IMR-90 (cell line): ENCODE results near the gene BTRC. TPM values are rescaled to one million over a fixed set of nuclear protein-coding genes. Genes with fewer than 3 reads are reported as not detected.

Source experiments
- ATAC-seq: fragments of 200-7000 bp; cut with Tn5 transposase; 2 replicates; pipeline ENCODE4 v1.9.1; 2020; ENCODE audit warnings: low read depth, mild to moderate bottlenecking, moderate library complexity
- BruUV-seq: library from RNA; stranded (reverse); fragments of 400-500 nt; replicated peaks from 2 replicates; lab custom pipeline; 2021; lab: Mats Ljungman, UMichigan
- CTCF ChIA-PET: fragments of 300-600 bp; formaldehyde crosslinking; extraction: SDS; loops from one replicate; lab custom pipeline; 2021; ENCODE audit warnings: antibody characterized with exemption; lab: Yijun Ruan, JAX
- POLR2A ChIA-PET: fragments of 300-600 bp; sonication (Branson Sonifier 250); formaldehyde crosslinking; loops from one replicate; lab custom pipeline; 2022; ENCODE audit warnings: antibody characterized with exemption; ENCODE audit not compliant: unreplicated experiment; lab: Charles Lee
- DNase-seq: peaks from one replicate; pipeline ENCODE4 v3.0.0; 2013
- H2AFZ ChIP-seq: replicated peaks from 2 replicates; pipeline ENCODE3; 2013; ENCODE audit warnings: low read length, mild to moderate bottlenecking; ENCODE audit not compliant: poor library complexity
- H2AK5ac ChIP-seq: 2 replicates; pipeline ENCODE4 v1.6.1; 2013; ENCODE audit warnings: low read depth, low read length, inconsistent platforms
- H2AK9ac ChIP-seq: replicated peaks from 2 replicates; pipeline ENCODE3; 2013; ENCODE audit warnings: mild to moderate bottlenecking, low read depth, low read length, moderate library complexity; ENCODE audit not compliant: poor library complexity
- H2BK120ac ChIP-seq: 2 replicates; pipeline ENCODE4 v1.6.1; 2013; ENCODE audit warnings: low read depth, low read length, inconsistent platforms
- H2BK15ac ChIP-seq: 3 replicates; pipeline ENCODE4 v1.6.1; 2013; ENCODE audit warnings: low read depth, low read length, inconsistent platforms
- H2BK20ac ChIP-seq: 2 replicates; pipeline ENCODE4 v1.6.1; 2013; ENCODE audit warnings: low read depth, mild to moderate bottlenecking, inconsistent platforms, low read length, moderate library complexity
- H2BK5ac ChIP-seq: 2 replicates; pipeline ENCODE4 v1.6.1; 2013; ENCODE audit warnings: mild to moderate bottlenecking, low read depth, low read length, inconsistent platforms; ENCODE audit not compliant: poor library complexity, severe bottlenecking
- H3K14ac ChIP-seq: replicated peaks from 2 replicates; pipeline ENCODE4 v1.6.1; 2013; ENCODE audit warnings: low read depth, low read length, inconsistent platforms
- H3K18ac ChIP-seq: 2 replicates; pipeline ENCODE4 v1.6.1; 2013; ENCODE audit warnings: low read depth, low read length, control low read depth
- H3K23ac ChIP-seq: 2 replicates; pipeline ENCODE4 v1.6.1; 2013; ENCODE audit warnings: low read depth, low read length, inconsistent platforms
- H3K27ac ChIP-seq: 2 replicates; pipeline ENCODE4 v1.5.1; 2013; ENCODE audit warnings: mild to moderate bottlenecking, control low read depth, low read length; ENCODE audit not compliant: insufficient read depth
- H3K27me3 ChIP-seq: 2 replicates; pipeline ENCODE4 v1.6.1; 2013; ENCODE audit warnings: low read length; ENCODE audit not compliant: control insufficient read depth, insufficient read depth
- H3K36me3 ChIP-seq: 2 replicates; pipeline ENCODE4 v1.6.1; 2013; ENCODE audit warnings: low read length, mixed read lengths; ENCODE audit not compliant: control insufficient read depth, insufficient read depth
- H3K4ac ChIP-seq: 2 replicates; pipeline ENCODE4 v1.6.1; 2013; ENCODE audit warnings: low read depth, low read length, inconsistent platforms
- H3K4me1 ChIP-seq: 2 replicates; pipeline ENCODE4 v1.6.1; 2013; ENCODE audit warnings: low read length, mixed read lengths; ENCODE audit not compliant: control insufficient read depth, insufficient read depth
- H3K4me2 ChIP-seq: 2 replicates; pipeline ENCODE4 v1.6.1; 2013; ENCODE audit warnings: low read depth, mild to moderate bottlenecking, control low read depth, low read length, moderate library complexity
- H3K4me3 ChIP-seq: 2 replicates; pipeline ENCODE4 v1.5.1; 2013; ENCODE audit warnings: low read depth, mild to moderate bottlenecking, control low read depth, low read length, moderate library complexity; ENCODE audit not compliant: insufficient read depth
- H3K56ac ChIP-seq: 2 replicates; pipeline ENCODE4 v1.6.1; 2013; ENCODE audit warnings: low read length, inconsistent platforms; ENCODE audit not compliant: insufficient read depth; ENCODE audit errors: extremely low read depth
- H3K79me1 ChIP-seq, 2 experiments: 2 replicates each; pipeline ENCODE4 v1.6.1; 2013; ENCODE audit warnings: low read length in 2 of 2, inconsistent platforms in 1 of 2, low read depth in 1 of 2
- H3K9ac ChIP-seq: 2 replicates; pipeline ENCODE4 v1.6.1; 2013; ENCODE audit warnings: low read depth, low read length, control low read depth
- H3K9me1 ChIP-seq: 2 replicates; pipeline ENCODE4 v1.6.1; 2013; ENCODE audit warnings: low read length, inconsistent platforms; ENCODE audit not compliant: insufficient read depth
- H3K9me3 ChIP-seq: 2 replicates; pipeline ENCODE4 v1.6.1; 2013; ENCODE audit warnings: low read length; ENCODE audit not compliant: control insufficient read depth, insufficient read depth
- H4K20me1 ChIP-seq: 2 replicates; pipeline ENCODE4 v1.6.1; 2013; ENCODE audit warnings: low read length, inconsistent platforms; ENCODE audit not compliant: insufficient read depth
- H4K5ac ChIP-seq: 2 replicates; pipeline ENCODE4 v1.6.1; 2013; ENCODE audit warnings: mild to moderate bottlenecking, low read depth, low read length, control low read depth
- H4K8ac ChIP-seq, 2 experiments: 2 replicates each; pipeline ENCODE4 v1.6.1; 2013; ENCODE audit warnings: low read depth in 2 of 2, low read length in 2 of 2, control low read depth in 1 of 2, inconsistent platforms in 1 of 2
- H4K91ac ChIP-seq: 2 replicates; pipeline ENCODE4 v1.6.1; 2013; ENCODE audit warnings: low read depth, low read length, inconsistent platforms; ENCODE audit not compliant: insufficient read depth
- BHLHE40 ChIP-seq: fragments of 150-350 bp; IDR thresholded peaks from 2 replicates; pipeline ENCODE4 v1.6.1; 2016; ENCODE audit warnings: mild to moderate bottlenecking, low read depth, low read length
- CEBPB ChIP-seq: IDR thresholded peaks from 2 replicates; pipeline ENCODE4 v1.6.1; 2012; ENCODE audit warnings: low read depth, low read length, improper control_type of control experiment
- CHD1 ChIP-seq: IDR thresholded peaks from 2 replicates; pipeline ENCODE4 v1.6.1; 2012; ENCODE audit warnings: low read depth, low read length, improper control_type of control experiment
- CTCF ChIP-seq: conservative IDR thresholded peaks from 2 replicates; pipeline ENCODE4 v1.5.1; 2012; ENCODE audit warnings: mild to moderate bottlenecking, low read depth, low read length, improper control_type of control experiment
- ELK1 ChIP-seq: fragments of 150-350 bp; IDR thresholded peaks from 2 replicates; pipeline ENCODE4 v1.6.1; 2016; ENCODE audit warnings: low read depth, mild to moderate bottlenecking, low read length, moderate library complexity, borderline replicate concordance
- FOS ChIP-seq: fragments of 150-350 bp; IDR thresholded peaks from 2 replicates; pipeline ENCODE4 v1.6.1; 2016; ENCODE audit warnings: low read depth, low read length
- MAFK ChIP-seq: IDR thresholded peaks from 2 replicates; pipeline ENCODE4 v1.6.1; 2012; ENCODE audit warnings: low read depth, low read length, improper control_type of control experiment
- MAZ ChIP-seq: IDR thresholded peaks from 2 replicates; pipeline ENCODE4 v1.6.1; 2012; ENCODE audit warnings: low read depth, mild to moderate bottlenecking, low read length, improper control_type of control experiment, moderate library complexity, borderline replicate concordance
- MXI1 ChIP-seq: IDR thresholded peaks from 2 replicates; pipeline ENCODE4 v1.6.1; 2012; ENCODE audit warnings: low read depth, mild to moderate bottlenecking, low read length, moderate library complexity, borderline replicate concordance
- NFE2L2 ChIP-seq: fragments of 150-350 bp; IDR thresholded peaks from 2 replicates; pipeline ENCODE4 v1.6.1; 2016; ENCODE audit warnings: low read depth, mild to moderate bottlenecking, low read length
- POLR2A ChIP-seq: IDR thresholded peaks from 2 replicates; pipeline ENCODE4 v1.6.1; 2012; ENCODE audit warnings: mild to moderate bottlenecking, low read depth, low read length
- RAD21 ChIP-seq: IDR thresholded peaks from 2 replicates; pipeline ENCODE4 v1.6.1; 2012; ENCODE audit warnings: low read length, improper control_type of control experiment
- RCOR1 ChIP-seq: IDR thresholded peaks from 2 replicates; pipeline ENCODE4 v1.6.1; 2012; ENCODE audit warnings: mild to moderate bottlenecking, low read length, improper control_type of control experiment; ENCODE audit not compliant: insufficient replicate concordance
- RFX5 ChIP-seq: IDR thresholded peaks from 2 replicates; pipeline ENCODE4 v1.8.0; 2012; ENCODE audit warnings: low read depth, mild to moderate bottlenecking, low read length, moderate library complexity
- SMC3 ChIP-seq: fragments of 150-350 bp; IDR thresholded peaks from 2 replicates; pipeline ENCODE4 v1.6.1; 2016; ENCODE audit warnings: low read depth, mild to moderate bottlenecking, antibody characterized with exemption, low read length, moderate library complexity
- USF2 ChIP-seq: fragments of 150-350 bp; IDR thresholded peaks from 2 replicates; pipeline ENCODE4 v1.6.1; 2017; ENCODE audit warnings: mild to moderate bottlenecking, antibody characterized with exemption, low read length, low read depth
- WGBS, 2 experiments: methylation state at CpG; one replicate each; pipeline versions ENCODE4 v1.1.5 to v1.1.7; 2013; ENCODE audit warnings: missing lambda C conversion rate in 2 of 2; ENCODE audit not compliant: insufficient read length in 1 of 2; ENCODE audit errors: extremely low coverage in 2 of 2; 5-methylcytosine and 5-hydroxymethylcytosine counted together
- dilution Hi-C: fragments of 300-500 bp; cut with HindIII; formaldehyde crosslinking; loops from one replicate; pipeline ENCODE4 v1.14.3; 2018; ENCODE audit warnings: low sequenced_read_pairs; ENCODE audit not compliant: unreplicated experiment
- in situ Hi-C: fragments of 300-500 bp; cut with MboI; formaldehyde crosslinking; loops from 3 replicates; pipeline ENCODE4 v1.14.3; 2019; ENCODE audit warnings: low sequenced_read_pairs, inconsistent platforms, mixed read lengths
- intact Hi-C: fragments of 100-400 bp; cut with micrococcal nuclease; formaldehyde crosslinking; loops from 2 replicates; pipeline ENCODE4 v1.10.0; 2022
- polyA plus RNA-seq, 3 experiments: library from polyadenylated mRNA; depleted of rRNA; stranded (reverse); fragments of >200 nt; gene quantifications; 2 replicates each; pipeline ENCODE4 v1.2.3, GENCODE V29; 2012; ENCODE audit warnings: low replicate concordance in 1 of 3
- total RNA-seq: library from RNA; depleted of rRNA; stranded (reverse); fragments of >200 nt; gene quantifications from 2 replicates; pipeline ENCODE4 v1.2.3, GENCODE V29; 2012

Gene BTRC
- total and polyA plus RNA-seq, 2 of the 4 experiments (the other 2 are of a cell fraction): 7.7 to 8.4 TPM

- POLR2A ChIA-PET: no interaction called here
- Histone ChIP-seq H4K5ac (no peak overlapping the region), H3K4me1 (no peaks in the 10 kb centered on the region), H2BK20ac (no peak overlapping the region), H4K91ac (no peak overlapping the region), H3K14ac (no peak overlapping the region), H3K23ac (no peak overlapping the region), H2BK15ac (no peak overlapping the region), H2AK5ac (no peak overlapping the region), H3K9ac (no peak overlapping the region), H4K20me1 (no peaks in the 10 kb centered on the region), H2BK120ac (no peak overlapping the region), H3K27ac (no peak overlapping the region), H2BK5ac (no peak overlapping the region), H4K8ac (no peak overlapping the region), H3K79me1 (no peaks in the 10 kb centered on the region), H3K56ac (no peak overlapping the region), H3K9me3 (no peaks in the 10 kb centered on the region), H3K36me3 (peaks cover 24% of the 10 kb centered on the region), H3K27me3 (no peaks in the 10 kb centered on the region), H2AK9ac (no peak overlapping the region), H3K9me1 (peaks cover 2% of the 10 kb centered on the region; the same call in 1 of the 2 replicates), H3K4ac (no peak overlapping the region), H3K4me3 (no peak overlapping the region), H3K4me2 (no peak overlapping the region), H2AFZ (no peak overlapping the region), H3K18ac (no peak overlapping the region)
- TF ChIP-seq RCOR1: no peak
- TF ChIP-seq CEBPB: no peak
- no peak for TF ChIP-seq RFX5
- no peak for TF ChIP-seq NFE2L2
- no peak for TF ChIP-seq MAZ
- no peak for TF ChIP-seq ELK1
- no peak for TF ChIP-seq USF2
- TF ChIP-seq SMC3: no peak
- TF ChIP-seq RAD21: no peak
- TF ChIP-seq POLR2A: no peak
- TF ChIP-seq CTCF: no peak
- no peak for TF ChIP-seq BHLHE40
- no peak for TF ChIP-seq MAFK
- TF ChIP-seq CHD1: no peak
- TF ChIP-seq MXI1: no peak
- TF ChIP-seq FOS: no peak
- ATAC-seq (no peak), DNase-seq (no peak)
- WGBS, 2 experiments: 100% methylated on average over 2 of the region's 2 CpGs; no CpG with 5 or more reads in 1 of the 2 experiments
- intact Hi-C loops: no loop called here
- dilution Hi-C loops: no loop called here
- BruUV-seq: no TSS peak
- CTCF ChIA-PET: interaction anchor here (0.7 kb wide), 1 partner anchor 23 kb away, joined by 3 read pairs; no protein-coding TSS in a partner anchor
- in situ Hi-C loops: no loop called here
These were observed 197.0 kb downstream of the BTRC start for GRCh38 chr10:101550965-101551364.
